Measurements from ENCODE around the gene F11R. TPM values are rescaled to one million over a fixed set of nuclear protein-coding genes. Genes with fewer than 3 reads are reported as not detected.

F11R gene
- 157 and 173 TPM in 2 replicates for total RNA-seq (2022)
- percentile 96 among the genes with signal in this experiment for Bru-seq, nascent RNA
- BruChase-seq, experiment 1, labeled RNA remaining after a 6-hour chase = percentile 100 among the genes with signal in this experiment
- percentile 100 among the genes with signal in this experiment for BruChase-seq, experiment 2, labeled RNA remaining after a 2-hour chase
- long read RNA-seq, partial matches to known transcripts = 0 of 104 reads
- long read RNA-seq, other reads (novel, unspliced or antisense) = 104 of 104 reads

DNA sequence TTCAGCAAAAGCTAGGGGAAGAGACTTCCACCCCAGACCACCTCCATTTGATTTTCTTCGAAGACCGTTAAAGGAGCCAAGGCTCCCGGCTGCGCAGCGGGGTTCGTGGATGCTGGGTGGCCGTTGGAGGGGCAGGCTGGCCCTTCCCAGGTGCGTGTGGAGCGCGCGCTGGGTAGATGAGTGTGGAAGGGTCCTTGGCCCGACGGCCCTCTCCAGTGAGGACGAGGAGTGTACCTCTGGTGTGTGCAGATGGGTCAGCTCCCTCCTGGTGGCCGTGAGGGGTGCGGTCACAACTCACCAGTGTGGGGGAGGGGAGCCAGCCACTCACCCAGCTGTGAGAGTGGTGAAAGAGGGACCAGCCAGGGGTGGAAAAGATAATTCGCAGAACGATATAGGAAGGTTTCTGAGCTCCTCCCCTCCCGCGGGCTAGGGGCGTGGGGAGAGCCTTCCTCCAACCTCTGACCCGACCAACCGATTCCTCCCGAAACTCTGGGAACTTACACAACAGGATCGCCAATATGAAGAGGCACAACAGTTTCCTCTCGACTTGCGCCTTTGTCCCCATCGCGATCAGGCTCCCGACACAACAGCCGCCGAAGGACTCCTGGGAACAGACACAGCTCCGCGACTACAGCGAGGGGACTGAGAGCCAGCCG lies at the start of gene F11R:
TSS of gene F11R (minus strand) at position 644 of the 656 bp plus-strand sequence. CDS start at position 565, 79 bp downstream.
- Mint-ChIP-seq H3K27me3 (ENCODE audit: unreplicated experiment) (no peaks in the 10 kb centered on the region), H3K36me3 (ENCODE audit: insufficient read depth, unreplicated experiment) (peaks cover 58% of the 10 kb centered on the region), H3K9me3 (ENCODE audit: low read depth, unreplicated experiment) (no peaks in the 10 kb centered on the region), H3K4me3 (ENCODE audit: low read depth, unreplicated experiment) (peak within 1 kb of the TSS; percentile 91), H3K4me1 (ENCODE audit: low read depth, unreplicated experiment) (peaks cover 58% of the 10 kb centered on the region), H3K27ac (ENCODE audit: unreplicated experiment) (peak within 1 kb of the TSS; percentile 94)
- peak; percentile 85 for DNase-seq
- CTCF ChIA-PET = interaction anchor here (0.5 to 2.8 kb wide), 18 partner anchors 11 to 1515 kb away, joined by 3 to 35 read pairs (median 6); partner anchors contain the start of genes NECTIN4, TSTD1 and USF1
- TF ChIP-seq, protein P1, sequence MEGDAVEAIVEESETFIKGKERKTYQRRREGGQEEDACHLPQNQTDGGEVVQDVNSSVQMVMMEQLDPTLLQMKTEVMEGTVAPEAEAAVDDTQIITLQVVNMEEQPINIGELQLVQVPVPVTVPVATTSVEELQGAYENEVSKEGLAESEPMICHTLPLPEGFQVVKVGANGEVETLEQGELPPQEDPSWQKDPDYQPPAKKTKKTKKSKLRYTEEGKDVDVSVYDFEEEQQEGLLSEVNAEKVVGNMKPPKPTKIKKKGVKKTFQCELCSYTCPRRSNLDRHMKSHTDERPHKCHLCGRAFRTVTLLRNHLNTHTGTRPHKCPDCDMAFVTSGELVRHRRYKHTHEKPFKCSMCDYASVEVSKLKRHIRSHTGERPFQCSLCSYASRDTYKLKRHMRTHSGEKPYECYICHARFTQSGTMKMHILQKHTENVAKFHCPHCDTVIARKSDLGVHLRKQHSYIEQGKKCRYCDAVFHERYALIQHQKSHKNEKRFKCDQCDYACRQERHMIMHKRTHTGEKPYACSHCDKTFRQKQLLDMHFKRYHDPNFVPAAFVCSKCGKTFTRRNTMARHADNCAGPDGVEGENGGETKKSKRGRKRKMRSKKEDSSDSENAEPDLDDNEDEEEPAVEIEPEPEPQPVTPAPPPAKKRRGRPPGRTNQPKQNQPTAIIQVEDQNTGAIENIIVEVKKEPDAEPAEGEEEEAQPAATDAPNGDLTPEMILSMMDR (IDR thresholded peaks at IDR 0.05; ENCODE audit: unreplicated experiment) = peak; percentile 36
- TSS peak; percentile 60 for BruUV-seq (replicated peaks)
- intact Hi-C loops (cut with micrococcal nuclease; ENCODE audit: unreplicated experiment) = no loop called here

DNA sequence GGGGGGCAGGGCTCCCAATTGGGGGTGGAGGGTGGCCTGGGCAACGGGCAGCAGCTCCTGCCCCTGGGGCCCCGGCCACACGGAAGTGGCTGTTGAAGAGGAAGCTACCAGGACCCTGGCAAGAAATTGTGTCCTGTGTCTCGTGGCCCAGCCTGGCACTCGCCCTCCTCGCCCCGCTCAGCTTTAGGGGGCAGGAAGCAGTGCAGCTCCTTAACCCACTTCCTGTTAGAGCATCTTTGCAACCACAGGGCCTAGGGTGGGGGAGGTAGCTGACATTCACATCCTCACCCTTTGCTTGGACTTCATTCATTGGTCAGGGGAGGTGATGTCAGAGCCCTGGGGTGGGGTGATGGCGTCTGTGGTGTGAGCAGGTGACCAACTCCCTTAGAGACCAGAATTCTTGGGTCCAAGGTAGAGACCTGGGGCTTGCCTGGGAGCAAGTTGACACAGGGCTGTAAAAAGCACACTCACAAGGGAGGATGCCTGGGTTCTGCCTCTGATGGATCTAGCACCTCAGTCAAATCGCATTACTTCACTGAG lies 48.8 kb upstream of the F11R start, which contains the start of gene ARHGAP30:
TSS of gene ARHGAP30 (minus strand) at position 161 of the 540 bp plus-strand sequence. CDS start 267 bp downstream, outside the sequence.
- no TSS peak for BruUV-seq (replicated peaks)
- H3K27me3 Mint-ChIP-seq (ENCODE audit: unreplicated experiment) = no peaks in the 10 kb centered on the region
- no peak for DNase-seq
- H3K36me3 Mint-ChIP-seq (ENCODE audit: insufficient read depth, unreplicated experiment) = peaks cover 24% of the 10 kb centered on the region
- TF ChIP-seq, protein P1 (IDR thresholded peaks at IDR 0.05; ENCODE audit: unreplicated experiment) = no peak
- H3K4me1 Mint-ChIP-seq (ENCODE audit: low read depth, unreplicated experiment) = no peaks in the 10 kb centered on the region
- CTCF ChIA-PET = interaction anchor here (5.0 kb wide), 1 partner anchor 28 kb away, joined by 56 read pairs; the partner anchor contains the start of gene KLHDC9
- no peak within 1 kb of the TSS for H3K27ac Mint-ChIP-seq (ENCODE audit: unreplicated experiment)
- no peak within 1 kb of the TSS for H3K4me3 Mint-ChIP-seq (ENCODE audit: low read depth, unreplicated experiment)
- H3K9me3 Mint-ChIP-seq (ENCODE audit: low read depth, unreplicated experiment) = no peaks in the 10 kb centered on the region
- intact Hi-C loops (cut with micrococcal nuclease; ENCODE audit: unreplicated experiment) = no loop called here

DNA sequence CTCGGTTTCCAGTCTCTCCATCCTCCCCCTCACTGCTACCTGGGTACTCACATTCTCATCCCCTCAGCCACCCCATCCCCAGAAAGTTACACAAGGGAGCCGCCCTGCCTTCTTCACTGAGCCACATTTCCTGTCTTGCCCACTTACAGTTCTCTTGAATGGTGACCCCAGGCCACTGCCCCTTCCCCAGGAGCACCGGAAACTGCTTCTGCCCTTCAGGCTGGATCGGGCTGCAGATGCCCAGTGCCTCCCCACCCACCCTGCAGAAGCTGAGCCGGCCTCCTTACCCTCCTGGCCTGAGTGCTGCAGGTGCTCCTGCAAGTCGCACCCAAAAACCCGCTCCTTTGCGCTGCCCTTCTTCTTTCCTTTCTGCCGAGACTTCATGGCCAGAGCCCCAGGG lies 48.3 kb upstream of the F11R start:
- Mint-ChIP-seq H3K4me3 (ENCODE audit: low read depth, unreplicated experiment) (no peak overlapping the region), H3K9me3 (ENCODE audit: low read depth, unreplicated experiment) (no peaks in the 10 kb centered on the region), H3K36me3 (ENCODE audit: insufficient read depth, unreplicated experiment) (peaks cover 18% of the 10 kb centered on the region), H3K27ac (ENCODE audit: unreplicated experiment) (no peak overlapping the region), H3K27me3 (ENCODE audit: unreplicated experiment) (no peaks in the 10 kb centered on the region), H3K4me1 (ENCODE audit: low read depth, unreplicated experiment) (peaks cover 3% of the 10 kb centered on the region)
- TF ChIP-seq, protein P1 (IDR thresholded peaks at IDR 0.05; ENCODE audit: unreplicated experiment) = no peak
- intact Hi-C loops (cut with micrococcal nuclease; ENCODE audit: unreplicated experiment) = no loop called here
- CTCF ChIA-PET = interaction anchor here (0.6 to 1.4 kb wide), 2 partner anchors 28 to 957 kb away, joined by 4 to 9 read pairs; partner anchors contain the start of gene KLHDC9
- no TSS peak for BruUV-seq (replicated peaks)
- DNase-seq = no peak

DNA sequence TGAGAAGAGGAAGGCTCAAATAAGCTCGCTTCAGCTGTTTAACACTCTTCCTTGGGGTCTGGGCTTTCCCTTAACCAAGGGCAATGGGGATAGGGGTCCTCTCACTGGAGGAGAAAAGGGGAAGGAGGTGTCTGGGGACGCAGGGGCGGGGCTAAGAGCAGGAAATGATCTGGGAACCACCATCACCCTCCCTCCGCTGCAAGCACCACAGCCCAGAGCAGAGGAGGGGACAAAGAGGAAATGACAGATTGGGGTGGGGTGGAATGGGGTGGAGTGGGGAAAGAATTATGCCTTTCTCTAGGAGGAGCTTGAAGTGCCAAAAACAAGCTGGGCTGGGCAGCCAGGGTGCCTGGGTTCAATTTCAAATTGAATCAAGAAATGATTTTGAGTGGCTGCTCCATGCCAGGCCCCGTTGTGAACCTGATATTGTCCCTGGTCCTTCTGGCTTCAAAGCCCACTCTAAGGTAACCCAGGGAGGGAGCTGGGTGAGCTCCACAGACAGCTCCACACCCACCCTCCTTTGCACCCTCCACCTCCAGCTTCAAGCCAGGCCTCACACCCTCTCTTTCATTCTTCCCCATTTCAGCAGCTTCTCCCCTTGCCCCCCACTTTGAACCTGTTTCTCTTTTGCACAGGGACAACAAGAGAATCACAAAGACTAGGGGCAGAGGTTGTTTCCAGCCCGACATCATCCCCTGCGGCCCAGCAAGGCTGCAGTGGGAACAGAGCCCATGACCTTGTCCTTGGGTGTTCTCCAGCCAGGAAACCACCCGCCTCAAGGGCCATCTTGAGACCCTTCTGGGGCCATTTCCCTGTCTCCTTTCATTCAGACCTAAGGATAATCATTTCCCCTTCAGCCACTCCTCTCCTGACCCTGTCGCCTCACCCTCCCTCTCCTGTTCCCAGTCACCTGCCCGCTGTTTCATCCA lies 47.6 kb upstream of the F11R start:
- H3K27me3 Mint-ChIP-seq (ENCODE audit: unreplicated experiment) = peaks cover 7% of the 10 kb centered on the region
- H3K27ac Mint-ChIP-seq (ENCODE audit: unreplicated experiment) = no peak overlapping the region
- no peaks in the 10 kb centered on the region for H3K9me3 Mint-ChIP-seq (ENCODE audit: low read depth, unreplicated experiment)
- peaks cover 10% of the 10 kb centered on the region for H3K4me1 Mint-ChIP-seq (ENCODE audit: low read depth, unreplicated experiment)
- H3K36me3 Mint-ChIP-seq (ENCODE audit: insufficient read depth, unreplicated experiment) = peaks cover 13% of the 10 kb centered on the region
- BruUV-seq (replicated peaks) = no TSS peak
- CTCF ChIA-PET = interaction anchor here (0.6 to 1.4 kb wide), 2 partner anchors 29 to 956 kb away, joined by 4 to 9 read pairs; partner anchors contain the start of gene KLHDC9
- no peak overlapping the region for H3K4me3 Mint-ChIP-seq (ENCODE audit: low read depth, unreplicated experiment)
- intact Hi-C loops (cut with micrococcal nuclease; ENCODE audit: unreplicated experiment) = no loop called here
- TF ChIP-seq, protein P1 (IDR thresholded peaks at IDR 0.05; ENCODE audit: unreplicated experiment) = no peak
- no peak for DNase-seq
